ENCODE results near the gene CIDEB.

CIDEB gene

GRCh38 chr14:24282736-24283135, 25.0 kb downstream of the CIDEB start:
- TF ChIP-seq EP300 (IDR thresholded peaks at IDR 0.05; ENCODE audit: borderline replicate concordance) (no peak), CREB1 (IDR thresholded peaks at IDR 0.05; ENCODE audit: low read depth) (no peak), EGR1 (IDR thresholded peaks at IDR 0.05) (no peak), USF1 (IDR thresholded peaks at IDR 0.05) (no peak), ZBTB7A (IDR thresholded peaks at IDR 0.05; ENCODE audit: low read depth) (no peak), TCF12 (IDR thresholded peaks at IDR 0.05; ENCODE audit: low read depth) (no peak), YY1 (IDR thresholded peaks at IDR 0.05; ENCODE audit: low read depth) (no peak), CEBPB (IDR thresholded peaks at IDR 0.05) (no peak), TEAD4 (IDR thresholded peaks at IDR 0.05) (no peak), TAF1 (IDR thresholded peaks at IDR 0.05; ENCODE audit: low read depth) (no peak), FOXM1 (IDR thresholded peaks at IDR 0.05; ENCODE audit: borderline replicate concordance, low read depth) (no peak), RAD21 (IDR thresholded peaks at IDR 0.05; ENCODE audit: low read depth) (no peak)
- TF ChIP-seq, protein P1, sequence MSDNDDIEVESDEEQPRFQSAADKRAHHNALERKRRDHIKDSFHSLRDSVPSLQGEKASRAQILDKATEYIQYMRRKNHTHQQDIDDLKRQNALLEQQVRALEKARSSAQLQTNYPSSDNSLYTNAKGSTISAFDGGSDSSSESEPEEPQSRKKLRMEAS (IDR thresholded peaks at IDR 0.05): no peak
- TF ChIP-seq, protein P2, sequence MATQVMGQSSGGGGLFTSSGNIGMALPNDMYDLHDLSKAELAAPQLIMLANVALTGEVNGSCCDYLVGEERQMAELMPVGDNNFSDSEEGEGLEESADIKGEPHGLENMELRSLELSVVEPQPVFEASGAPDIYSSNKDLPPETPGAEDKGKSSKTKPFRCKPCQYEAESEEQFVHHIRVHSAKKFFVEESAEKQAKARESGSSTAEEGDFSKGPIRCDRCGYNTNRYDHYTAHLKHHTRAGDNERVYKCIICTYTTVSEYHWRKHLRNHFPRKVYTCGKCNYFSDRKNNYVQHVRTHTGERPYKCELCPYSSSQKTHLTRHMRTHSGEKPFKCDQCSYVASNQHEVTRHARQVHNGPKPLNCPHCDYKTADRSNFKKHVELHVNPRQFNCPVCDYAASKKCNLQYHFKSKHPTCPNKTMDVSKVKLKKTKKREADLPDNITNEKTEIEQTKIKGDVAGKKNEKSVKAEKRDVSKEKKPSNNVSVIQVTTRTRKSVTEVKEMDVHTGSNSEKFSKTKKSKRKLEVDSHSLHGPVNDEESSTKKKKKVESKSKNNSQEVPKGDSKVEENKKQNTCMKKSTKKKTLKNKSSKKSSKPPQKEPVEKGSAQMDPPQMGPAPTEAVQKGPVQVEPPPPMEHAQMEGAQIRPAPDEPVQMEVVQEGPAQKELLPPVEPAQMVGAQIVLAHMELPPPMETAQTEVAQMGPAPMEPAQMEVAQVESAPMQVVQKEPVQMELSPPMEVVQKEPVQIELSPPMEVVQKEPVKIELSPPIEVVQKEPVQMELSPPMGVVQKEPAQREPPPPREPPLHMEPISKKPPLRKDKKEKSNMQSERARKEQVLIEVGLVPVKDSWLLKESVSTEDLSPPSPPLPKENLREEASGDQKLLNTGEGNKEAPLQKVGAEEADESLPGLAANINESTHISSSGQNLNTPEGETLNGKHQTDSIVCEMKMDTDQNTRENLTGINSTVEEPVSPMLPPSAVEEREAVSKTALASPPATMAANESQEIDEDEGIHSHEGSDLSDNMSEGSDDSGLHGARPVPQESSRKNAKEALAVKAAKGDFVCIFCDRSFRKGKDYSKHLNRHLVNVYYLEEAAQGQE (IDR thresholded peaks at IDR 0.05; ENCODE audit: low read depth): no peak

DNA sequence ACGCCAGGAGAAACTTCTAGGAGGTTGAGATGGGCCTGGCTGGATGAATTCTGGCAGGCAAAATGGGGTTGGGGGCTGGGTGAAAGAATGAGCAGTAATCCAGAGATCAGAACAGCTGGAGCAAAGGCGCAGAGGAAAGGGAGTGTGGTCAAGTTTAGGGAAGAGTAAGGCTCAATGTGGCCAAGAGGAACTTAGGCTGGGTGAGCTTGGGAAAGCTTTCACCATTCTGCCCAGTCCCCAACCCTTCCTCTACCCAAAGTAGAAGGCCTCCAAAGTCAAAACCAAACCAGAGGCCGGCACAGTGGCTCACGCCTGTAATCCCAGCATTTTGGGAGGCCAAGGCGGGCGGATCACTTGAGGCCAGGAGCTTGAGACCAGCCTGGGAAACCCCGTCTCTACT, 26.1 kb downstream of the CIDEB start:
- no peak for TF ChIP-seq CREB1 (IDR thresholded peaks at IDR 0.05; ENCODE audit: low read depth)
- TF ChIP-seq EP300 (IDR thresholded peaks at IDR 0.05; ENCODE audit: borderline replicate concordance): no peak
- TF ChIP-seq FOXM1 (IDR thresholded peaks at IDR 0.05; ENCODE audit: borderline replicate concordance, low read depth): no peak
- no peak for TF ChIP-seq EGR1 (IDR thresholded peaks at IDR 0.05)
- no peak for TF ChIP-seq TEAD4 (IDR thresholded peaks at IDR 0.05)
- TF ChIP-seq NFIC (IDR thresholded peaks at IDR 0.05): no peak
- TF ChIP-seq, protein P2 (IDR thresholded peaks at IDR 0.05; ENCODE audit: low read depth): no peak
- no peak for TF ChIP-seq TAF1 (IDR thresholded peaks at IDR 0.05; ENCODE audit: low read depth)
- TF ChIP-seq, protein P1 (IDR thresholded peaks at IDR 0.05): no peak
- TF ChIP-seq USF1 (IDR thresholded peaks at IDR 0.05): no peak
- no peak for TF ChIP-seq ZBTB7A (IDR thresholded peaks at IDR 0.05; ENCODE audit: low read depth)
- no peak for TF ChIP-seq CEBPB (IDR thresholded peaks at IDR 0.05)

- TF ChIP-seq USF1 (IDR thresholded peaks at IDR 0.05) (no peak), EP300 (IDR thresholded peaks at IDR 0.05; ENCODE audit: borderline replicate concordance) (no peak), TEAD4 (IDR thresholded peaks at IDR 0.05) (no peak), CEBPB (IDR thresholded peaks at IDR 0.05) (no peak), RAD21 (IDR thresholded peaks at IDR 0.05; ENCODE audit: low read depth) (no peak), ZBTB7A (IDR thresholded peaks at IDR 0.05; ENCODE audit: low read depth) (no peak), TAF1 (IDR thresholded peaks at IDR 0.05; ENCODE audit: low read depth) (no peak), NFIC (IDR thresholded peaks at IDR 0.05) (no peak)
- TF ChIP-seq, protein P2 (IDR thresholded peaks at IDR 0.05; ENCODE audit: low read depth): no peak
- TF ChIP-seq, protein P1 (IDR thresholded peaks at IDR 0.05): no peak
These were observed 26.8 kb downstream of the CIDEB start for GRCh38 chr14:24280797-24281460.
